DND-41 (cell line): Measurements from ENCODE around the gene SLC25A3.

ENCODE experiments used
- ATAC-seq: fragments of 200-7000 bp; cut with Tn5 transposase; 3 replicates; pipeline ENCODE4 v1.9.1; 2021; ENCODE audit warnings: low read depth; ENCODE audit not compliant: insufficient read depth
- DNase-seq: peaks from one replicate; pipeline ENCODE4 v3.0.0-alpha.2; 2020
- H2AFZ ChIP-seq: 2 replicates; pipeline ENCODE4 v1.6.0; 2012; ENCODE audit warnings: low read depth, low read length
- H3K27ac ChIP-seq: 2 replicates; pipeline ENCODE4 v1.5.1; 2012; ENCODE audit warnings: low read length, inconsistent platforms
- H3K27me3 ChIP-seq: fragments of 200-600 bp; sonication (generic); 2 replicates; pipeline ENCODE4 v1.6.0; 2012; ENCODE audit warnings: low read length, mild to moderate bottlenecking, inconsistent platforms; ENCODE audit not compliant: insufficient read depth, poor library complexity
- H3K36me3 ChIP-seq: 2 replicates; pipeline ENCODE4 v1.5.1; 2012; ENCODE audit warnings: low read length, inconsistent platforms; ENCODE audit not compliant: insufficient read depth
- H3K4me1 ChIP-seq: 2 replicates; pipeline ENCODE4 v1.5.1; 2012; ENCODE audit warnings: mild to moderate bottlenecking, low read length; ENCODE audit not compliant: insufficient read depth
- H3K4me2 ChIP-seq: 2 replicates; pipeline ENCODE4 v1.6.0; 2012; ENCODE audit warnings: mild to moderate bottlenecking, moderate library complexity, low read length, inconsistent platforms; ENCODE audit not compliant: insufficient read depth
- H3K4me3 ChIP-seq, 2 experiments: fragments of 200-600 bp in 1 of 2; shearing (Covaris generic) in 1 of 2; 2 replicates each; pipeline ENCODE4 v1.5.1; 2012 to 2016; ENCODE audit warnings: inconsistent platforms in 2 of 2, low read length in 2 of 2, mild to moderate bottlenecking in 2 of 2, low read depth in 1 of 2, moderate library complexity in 1 of 2
- H3K79me2 ChIP-seq: 2 replicates; pipeline ENCODE4 v1.6.0; 2012; ENCODE audit warnings: low read length, inconsistent platforms; ENCODE audit not compliant: insufficient read depth
- H3K9ac ChIP-seq: 2 replicates; pipeline ENCODE4 v1.6.0; 2012; ENCODE audit warnings: low read depth, mild to moderate bottlenecking, inconsistent platforms, low read length, moderate library complexity
- H3K9me3 ChIP-seq: 2 replicates; pipeline ENCODE4 v1.5.1; 2012; ENCODE audit warnings: low read length, moderate library complexity, mild to moderate bottlenecking, inconsistent platforms; ENCODE audit not compliant: insufficient read depth, severe bottlenecking
- H4K20me1 ChIP-seq: 2 replicates; pipeline ENCODE4 v1.6.0; 2012; ENCODE audit warnings: low read length; ENCODE audit not compliant: insufficient read depth
- EZH2 ChIP-seq: IDR thresholded peaks from 3 replicates; pipeline ENCODE4 v1.6.1; 2012; ENCODE audit warnings: borderline replicate concordance, low read depth, mild to moderate bottlenecking, moderate library complexity, low read length, inconsistent platforms; ENCODE audit not compliant: severe bottlenecking
- TF ChIP-seq, protein P1 (sequence below): IDR thresholded peaks from 2 replicates; pipeline ENCODE4 v1.5.1; 2012; ENCODE audit warnings: borderline replicate concordance, low read length, moderate library complexity, mild to moderate bottlenecking; ENCODE audit not compliant: poor library complexity, severe bottlenecking; ENCODE audit errors: extremely low read depth

Gene SLC25A3

DNA sequence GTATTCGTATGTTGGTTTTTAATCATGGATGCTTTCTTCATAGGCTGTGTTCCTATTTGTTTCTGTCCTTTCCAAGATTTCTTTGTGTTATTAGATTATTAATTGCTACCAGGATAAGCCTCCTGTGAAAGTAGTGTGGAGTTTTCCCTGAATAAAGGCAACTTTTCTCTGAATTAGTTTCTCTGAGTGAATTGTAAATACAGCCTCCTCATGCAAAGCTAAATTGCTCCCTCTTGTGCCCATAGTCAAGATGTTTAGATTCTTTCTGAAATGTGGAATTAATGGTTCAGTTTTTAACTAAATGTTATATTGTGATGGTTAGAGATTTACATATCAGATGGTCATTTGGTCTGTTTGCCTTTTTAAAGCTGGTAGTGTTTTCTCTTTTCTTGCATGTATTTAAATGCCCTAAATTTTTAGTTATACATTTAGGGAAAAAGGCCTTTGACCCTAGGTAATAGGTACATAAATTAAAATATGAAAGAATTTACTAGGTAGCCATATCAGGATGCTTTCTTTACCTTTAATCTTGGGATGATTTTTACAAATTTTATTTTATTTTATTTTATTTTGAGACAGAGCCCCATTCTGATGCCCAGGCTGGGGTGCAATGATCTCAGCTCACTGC, 60.5 kb downstream of the SLC25A3 start:
- H3K27me3 ChIP-seq, result no peaks in the 10 kb centered on the region
- no peaks in the 10 kb centered on the region for H3K4me1 ChIP-seq
- no peak overlapping the region for H3K4me2 ChIP-seq
- H2AFZ ChIP-seq, result no peak overlapping the region
- ATAC-seq (peak; percentile 76), DNase-seq (no peak)
- H3K4me3 ChIP-seq, result no peak overlapping the region
- H3K9me3 ChIP-seq, result no peaks in the 10 kb centered on the region
- no peak overlapping the region for H3K27ac ChIP-seq
- H3K79me2 ChIP-seq, result no peaks in the 10 kb centered on the region; the same call in 1 of the 2 replicates
- H3K9ac ChIP-seq, result no peak overlapping the region
- TF ChIP-seq, protein P1, sequence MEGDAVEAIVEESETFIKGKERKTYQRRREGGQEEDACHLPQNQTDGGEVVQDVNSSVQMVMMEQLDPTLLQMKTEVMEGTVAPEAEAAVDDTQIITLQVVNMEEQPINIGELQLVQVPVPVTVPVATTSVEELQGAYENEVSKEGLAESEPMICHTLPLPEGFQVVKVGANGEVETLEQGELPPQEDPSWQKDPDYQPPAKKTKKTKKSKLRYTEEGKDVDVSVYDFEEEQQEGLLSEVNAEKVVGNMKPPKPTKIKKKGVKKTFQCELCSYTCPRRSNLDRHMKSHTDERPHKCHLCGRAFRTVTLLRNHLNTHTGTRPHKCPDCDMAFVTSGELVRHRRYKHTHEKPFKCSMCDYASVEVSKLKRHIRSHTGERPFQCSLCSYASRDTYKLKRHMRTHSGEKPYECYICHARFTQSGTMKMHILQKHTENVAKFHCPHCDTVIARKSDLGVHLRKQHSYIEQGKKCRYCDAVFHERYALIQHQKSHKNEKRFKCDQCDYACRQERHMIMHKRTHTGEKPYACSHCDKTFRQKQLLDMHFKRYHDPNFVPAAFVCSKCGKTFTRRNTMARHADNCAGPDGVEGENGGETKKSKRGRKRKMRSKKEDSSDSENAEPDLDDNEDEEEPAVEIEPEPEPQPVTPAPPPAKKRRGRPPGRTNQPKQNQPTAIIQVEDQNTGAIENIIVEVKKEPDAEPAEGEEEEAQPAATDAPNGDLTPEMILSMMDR, result peak; percentile 78
- no peak for TF ChIP-seq EZH2
- H3K36me3 ChIP-seq, result peaks cover 47% of the 10 kb centered on the region
- H4K20me1 ChIP-seq, result no peaks in the 10 kb centered on the region
